Measurements from ENCODE around the gene PITRM1.
A peak's percentile ranks its signal among the peaks of the same experiment; 100 is the strongest.

PITRM1 gene

DNA sequence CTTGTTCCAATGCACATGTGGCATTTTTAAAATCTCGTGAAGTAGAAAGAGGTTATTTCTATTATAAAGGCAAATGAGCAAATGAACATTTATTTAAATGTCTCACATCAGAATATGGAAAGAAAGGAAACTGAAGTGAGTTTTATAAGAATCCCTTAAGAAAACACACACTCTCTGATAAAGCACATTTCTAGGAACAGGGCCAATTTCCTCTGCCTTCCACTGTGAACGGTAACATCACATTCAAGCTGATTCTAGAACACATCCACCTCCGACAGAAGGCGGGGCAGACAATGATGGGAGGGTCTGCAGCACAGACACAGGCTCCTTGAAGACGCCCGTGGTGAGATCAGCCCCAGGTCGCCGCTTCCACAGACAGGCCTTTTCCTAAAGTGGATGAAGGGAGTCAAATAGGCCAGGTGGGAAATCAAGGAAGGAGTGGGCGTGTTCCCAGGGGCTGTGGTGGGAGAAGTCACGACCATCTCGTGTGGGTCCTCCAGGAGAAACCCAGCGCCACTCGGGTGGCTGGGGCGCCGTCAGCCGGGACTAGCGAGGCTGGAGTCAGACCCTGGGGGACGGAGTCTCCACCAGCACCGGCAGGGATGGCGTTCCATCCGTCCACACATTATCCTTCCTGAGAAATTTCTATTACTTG, 31.1 kb downstream of the PITRM1 start:
- H3K9me3 ChIP-seq (replicated peaks in 1 of 11): no peaks in the 10 kb centered on the region
- no peak overlapping the region for H3K27ac ChIP-seq
- H3K4me3 ChIP-seq: no peak overlapping the region
- no peak for TF ChIP-seq Cebpa-rat (IDR thresholded peaks at IDR 0.05)
- no peak overlapping the region for H3K9ac ChIP-seq
- no peak overlapping the region for H3K4me2 ChIP-seq
- no peaks in the 10 kb centered on the region for H3K4me1 ChIP-seq
- peaks cover 99 to 100% (median 100%) of the 10 kb centered on the region in 11 experiments for H3K36me3 ChIP-seq
- no peaks in the 10 kb centered on the region for H3K27me3 ChIP-seq
- peaks cover 0 to 84% (median 50%) of the 10 kb centered on the region in 11 experiments; a peak in 16 of 22 replicates for H4K20me1 ChIP-seq

DNA sequence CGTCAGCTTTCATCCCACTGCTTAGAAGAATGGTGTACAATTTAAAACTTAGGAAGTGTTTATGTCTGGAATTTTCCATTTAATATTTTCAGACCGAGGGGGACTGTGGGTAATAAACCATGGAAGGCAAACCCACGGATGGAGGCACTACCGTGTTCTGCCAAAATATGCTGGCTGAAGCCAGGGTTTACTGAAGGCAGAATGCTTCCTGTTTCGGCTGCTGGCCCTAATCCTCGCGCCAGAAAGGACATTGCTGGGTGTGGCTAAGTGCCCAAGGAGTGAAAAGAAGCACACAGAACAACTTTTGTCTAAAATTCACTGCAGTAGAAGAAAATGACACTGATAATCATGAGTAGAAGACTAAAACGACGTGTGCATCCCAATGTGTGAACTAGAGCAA, 32.3 kb downstream of the PITRM1 start:
- Histone ChIP-seq H3K9ac (no peak overlapping the region), H3K4me1 (peaks cover 0 to 4% (median 0%) of the 10 kb centered on the region in 10 experiments; a peak in 6 of 20 replicates), H3K36me3 (peaks cover 99 to 100% (median 100%) of the 10 kb centered on the region in 11 experiments), H3K4me3 (no peak overlapping the region), H4K20me1 (peaks cover 0 to 95% (median 59%) of the 10 kb centered on the region in 11 experiments; a peak in 16 of 22 replicates), H3K27ac (no peak overlapping the region), H3K27me3 (no peaks in the 10 kb centered on the region), H3K4me2 (no peak overlapping the region), H3K9me3 (replicated peaks in 1 of 11) (no peaks in the 10 kb centered on the region)
- TF ChIP-seq Cebpa-rat (IDR thresholded peaks at IDR 0.05): no peak

DNA sequence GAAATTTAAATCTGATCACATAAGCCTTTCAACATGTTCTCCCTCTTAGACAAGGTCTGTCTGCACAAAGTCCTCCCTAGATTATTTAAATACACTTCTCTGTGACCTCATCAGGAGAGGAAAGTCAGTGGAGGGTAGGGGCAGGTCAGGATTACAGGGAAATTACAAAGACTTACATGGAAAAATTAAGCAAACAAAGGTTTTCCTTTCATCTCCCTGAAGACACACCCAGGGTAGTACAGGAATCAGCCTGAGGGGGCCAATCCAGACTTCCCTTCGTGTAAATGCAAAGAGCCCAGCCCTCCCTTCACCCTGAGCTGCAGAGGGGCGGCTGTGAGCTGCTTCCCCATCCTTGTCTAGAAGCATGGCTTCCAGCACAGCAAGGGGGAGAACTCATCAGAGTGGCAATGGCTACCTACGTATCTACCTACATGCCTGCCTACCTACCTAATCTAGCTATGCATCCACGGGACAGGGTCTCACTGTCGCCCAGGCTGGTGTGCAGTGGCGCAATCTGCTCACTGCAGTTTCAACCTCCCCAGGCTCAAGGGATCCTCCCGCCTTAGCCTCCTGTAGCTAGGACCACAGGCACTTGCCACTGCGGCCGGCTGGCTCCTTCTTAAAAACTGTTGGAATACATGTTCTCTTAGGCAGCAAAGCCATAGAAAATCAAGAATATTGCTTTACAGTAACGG, 33.2 kb downstream of the PITRM1 start:
- Histone ChIP-seq H3K36me3 (peaks cover 99 to 100% (median 100%) of the 10 kb centered on the region in 11 experiments), H4K20me1 (peaks cover 0 to 97% (median 53%) of the 10 kb centered on the region in 11 experiments; a peak in 17 of 22 replicates)

DNA sequence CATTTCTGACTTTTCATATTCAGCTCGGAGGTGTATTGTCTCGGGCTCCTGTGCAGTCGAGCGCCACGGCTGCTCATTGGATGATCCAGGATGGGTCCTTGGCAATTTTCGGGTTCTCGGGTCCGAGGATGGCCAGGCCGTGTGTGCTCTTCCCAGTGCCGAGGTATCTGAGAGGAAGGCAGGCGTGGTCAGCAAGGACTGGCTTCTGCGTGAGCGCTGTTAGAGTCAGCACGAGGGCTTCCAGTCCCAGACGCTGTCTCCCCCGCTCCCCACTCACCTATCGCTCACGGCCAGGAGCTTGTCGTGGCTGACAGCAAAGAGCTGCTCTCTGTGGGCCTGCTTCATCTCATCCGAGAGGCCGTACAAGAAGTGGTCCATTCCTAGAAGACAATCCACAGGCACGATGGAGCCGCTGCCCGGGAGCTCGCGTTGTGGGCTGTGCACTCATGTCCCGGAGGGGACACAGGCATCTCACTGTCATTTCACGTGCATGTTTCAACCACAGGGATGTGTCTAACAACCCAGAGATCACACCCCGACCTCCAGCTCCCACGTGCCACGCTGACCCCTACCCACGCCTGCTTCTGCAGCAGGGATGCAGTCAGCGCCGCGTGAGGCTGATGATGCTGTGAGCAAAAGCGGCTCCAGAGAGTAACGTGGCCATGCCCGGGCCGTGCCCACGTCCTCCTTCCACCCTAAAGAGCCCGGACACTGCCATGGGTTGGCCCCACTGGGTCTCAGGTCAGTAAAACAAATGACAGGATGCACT, 34.4 kb downstream of the PITRM1 start:
- Histone ChIP-seq H3K4me3 (no peak overlapping the region), H3K36me3 (peaks cover 99 to 100% (median 100%) of the 10 kb centered on the region in 11 experiments), H3K27me3 (no peaks in the 10 kb centered on the region), H3K9ac (no peak overlapping the region), H3K4me2 (no peak overlapping the region), H3K9me3 (replicated peaks in 1 of 11) (no peaks in the 10 kb centered on the region), H3K4me1 (peaks cover 0 to 18% (median 0%) of the 10 kb centered on the region in 10 experiments; a peak in 7 of 20 replicates), H3K27ac (no peak overlapping the region), H4K20me1 (peaks cover 0 to 91% (median 53%) of the 10 kb centered on the region in 11 experiments; a peak in 17 of 22 replicates)
- no peak for TF ChIP-seq Cebpa-rat (IDR thresholded peaks at IDR 0.05)

More for the DNA sequence above, 33.2 kb downstream of the PITRM1 start:
- no peak for TF ChIP-seq Cebpa-rat (IDR thresholded peaks at IDR 0.05)
- no peak overlapping the region for H3K27ac ChIP-seq
- H3K27me3 ChIP-seq: no peaks in the 10 kb centered on the region
- no peak overlapping the region for H3K4me2 ChIP-seq
- H3K9me3 ChIP-seq (replicated peaks in 1 of 11): no peaks in the 10 kb centered on the region
- no peak overlapping the region for H3K9ac ChIP-seq
- no peak overlapping the region for H3K4me3 ChIP-seq
- peaks cover 0 to 14% (median 0%) of the 10 kb centered on the region in 10 experiments; a peak in 7 of 20 replicates for H3K4me1 ChIP-seq

DNA sequence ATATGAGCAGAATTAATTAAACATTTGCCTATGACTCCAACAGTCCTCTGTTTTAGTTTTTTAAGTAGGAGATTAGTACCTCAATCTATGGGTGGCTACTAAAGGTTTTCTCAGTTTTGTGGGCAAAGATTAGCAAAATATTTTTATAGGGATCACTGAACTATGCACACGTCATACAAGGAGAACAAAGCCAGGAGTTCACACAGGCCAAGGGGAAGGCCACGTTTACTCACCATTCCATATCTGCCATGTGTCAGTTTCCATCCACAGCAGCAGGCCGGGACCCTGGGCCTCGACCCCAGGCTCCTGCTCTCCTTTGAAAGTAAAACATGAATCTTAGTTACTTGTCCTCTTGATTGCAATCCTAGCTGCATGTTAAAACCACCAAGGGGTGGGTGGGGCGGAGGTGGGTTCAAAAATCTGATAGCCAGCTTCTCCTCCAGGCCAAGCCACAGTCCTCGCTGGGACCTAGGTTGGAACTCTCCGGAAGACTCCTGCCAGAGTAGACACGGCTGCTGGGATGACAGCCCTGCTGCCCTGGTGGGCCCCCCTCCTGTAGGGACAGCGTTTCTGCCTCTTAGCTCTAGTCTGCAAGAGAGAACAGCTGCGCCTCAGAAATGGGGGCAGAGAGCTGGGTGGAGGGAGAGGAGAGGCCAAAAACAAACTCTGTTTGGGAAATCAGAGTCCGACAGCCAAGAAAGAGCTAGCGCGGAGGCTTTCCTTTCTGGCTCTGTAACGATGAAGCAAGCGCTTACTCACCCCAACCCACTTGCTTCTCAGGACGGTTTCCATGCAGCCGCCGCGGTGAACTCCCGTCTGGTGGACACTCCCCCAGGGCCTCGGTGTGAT, 35.6 kb downstream of the PITRM1 start:
- Histone ChIP-seq H3K4me3 (no peak overlapping the region), H3K36me3 (peaks cover 99 to 100% (median 100%) of the 10 kb centered on the region in 11 experiments), H3K27ac (no peak overlapping the region), H4K20me1 (peaks cover 0 to 91% (median 62%) of the 10 kb centered on the region in 11 experiments; a peak in 17 of 22 replicates), H3K4me1 (peaks cover 0 to 18% (median 0%) of the 10 kb centered on the region in 10 experiments; a peak in 7 of 20 replicates), H3K9ac (no peak overlapping the region), H3K4me2 (no peak overlapping the region), H3K9me3 (replicated peaks in 1 of 11) (no peaks in the 10 kb centered on the region), H3K27me3 (no peaks in the 10 kb centered on the region)
- TF ChIP-seq Cebpa-rat (IDR thresholded peaks at IDR 0.05): no peak

DNA sequence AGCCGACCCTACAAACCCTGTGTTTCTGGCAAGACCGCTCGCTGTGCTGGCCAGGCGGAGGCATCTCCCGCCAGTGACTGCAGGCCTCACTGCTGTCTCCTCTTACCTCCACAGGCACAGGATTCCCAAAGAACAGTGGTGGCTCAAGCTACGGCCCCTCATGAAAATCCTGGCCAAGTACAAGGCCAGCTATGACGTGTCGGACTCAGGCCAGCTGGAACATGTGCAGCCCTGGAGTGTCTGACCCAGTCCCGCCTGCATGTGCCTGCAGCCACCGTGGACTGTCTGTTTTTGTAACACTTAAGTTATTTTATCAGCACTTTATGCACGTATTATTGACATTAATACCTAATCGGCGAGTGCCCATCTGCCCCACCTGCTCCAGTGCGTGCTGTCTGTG, 36.2 kb downstream of the PITRM1 start:
- peaks cover 99 to 100% (median 100%) of the 10 kb centered on the region in 11 experiments for H3K36me3 ChIP-seq
- no peak for TF ChIP-seq Cebpa-rat (IDR thresholded peaks at IDR 0.05)
- no peak overlapping the region for H3K4me2 ChIP-seq
- H3K27ac ChIP-seq: no peak overlapping the region
- H3K9ac ChIP-seq: no peak overlapping the region
- H3K4me1 ChIP-seq: peaks cover 0 to 18% (median 0%) of the 10 kb centered on the region in 10 experiments; a peak in 7 of 20 replicates
- H3K27me3 ChIP-seq: no peaks in the 10 kb centered on the region
- no peak overlapping the region for H3K4me3 ChIP-seq
- no peaks in the 10 kb centered on the region for H3K9me3 ChIP-seq (replicated peaks in 1 of 11)
- peaks cover 0 to 91% (median 57%) of the 10 kb centered on the region in 11 experiments; a peak in 17 of 22 replicates for H4K20me1 ChIP-seq

DNA sequence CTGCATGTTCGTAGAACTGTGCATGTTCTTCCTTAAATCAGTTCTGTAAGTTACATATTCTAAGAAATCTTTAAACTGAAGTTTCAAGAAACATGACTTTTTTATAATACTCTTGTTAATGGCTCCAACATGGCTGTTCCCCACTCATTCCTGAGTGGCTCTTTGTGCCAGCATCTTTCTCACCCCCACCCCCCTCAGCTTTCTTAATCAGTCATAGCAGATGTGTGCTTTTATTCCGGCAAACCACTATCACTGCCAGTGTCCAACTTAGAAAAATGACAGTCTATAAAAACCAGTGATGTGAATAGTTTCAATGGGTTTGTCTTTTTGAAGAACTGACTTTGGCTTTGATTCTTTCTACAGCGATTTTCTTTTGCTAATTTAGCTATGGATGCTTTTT, 37.6 kb downstream of the PITRM1 start:
- no peak overlapping the region for H3K27ac ChIP-seq
- TF ChIP-seq Cebpa-rat (IDR thresholded peaks at IDR 0.05): no peak
- H3K4me3 ChIP-seq: no peak overlapping the region
- H3K9ac ChIP-seq: no peak overlapping the region; a peak in 1 of 22 replicates
- H3K36me3 ChIP-seq: peaks cover 98 to 100% (median 100%) of the 10 kb centered on the region in 11 experiments
- H3K9me3 ChIP-seq (replicated peaks in 1 of 11): no peaks in the 10 kb centered on the region
- peaks cover 0 to 90% (median 51%) of the 10 kb centered on the region in 11 experiments; a peak in 18 of 22 replicates for H4K20me1 ChIP-seq
- no peaks in the 10 kb centered on the region for H3K27me3 ChIP-seq
- H3K4me1 ChIP-seq: peaks cover 0 to 18% (median 0%) of the 10 kb centered on the region in 10 experiments; a peak in 7 of 20 replicates
- H3K4me2 ChIP-seq: peak overlapping the region in 3 of 11 experiments; percentile 6 to 16 (median 12); a peak in 4 of 22 replicates

DNA sequence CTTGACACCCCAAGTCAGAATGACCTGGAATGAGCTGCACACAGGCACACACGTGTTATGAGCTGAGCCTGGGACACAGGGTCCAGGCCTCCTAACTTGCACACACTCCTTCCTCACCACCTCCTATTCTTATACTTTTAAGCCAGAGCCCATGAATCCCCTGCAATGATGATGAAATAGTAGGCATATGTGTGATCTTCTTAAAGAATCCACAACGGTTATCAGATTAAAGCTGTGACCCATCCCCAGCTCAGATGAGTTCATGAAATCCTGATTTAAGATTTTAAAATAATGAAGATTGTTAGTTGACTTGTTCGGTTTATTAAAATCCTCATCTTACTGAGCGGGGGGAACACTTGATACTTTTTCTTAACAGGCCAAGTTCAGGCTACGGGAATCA, 38.6 kb downstream of the PITRM1 start:
- no peaks in the 10 kb centered on the region for H3K9me3 ChIP-seq (replicated peaks in 1 of 11)
- no peak overlapping the region for H3K9ac ChIP-seq
- no peak for TF ChIP-seq Cebpa-rat (IDR thresholded peaks at IDR 0.05)
- H3K4me2 ChIP-seq: no peak overlapping the region
- no peak overlapping the region for H3K27ac ChIP-seq
- H4K20me1 ChIP-seq: peaks cover 0 to 90% (median 50%) of the 10 kb centered on the region in 11 experiments; a peak in 18 of 22 replicates
- H3K4me1 ChIP-seq: peaks cover 0 to 18% (median 0%) of the 10 kb centered on the region in 10 experiments; a peak in 7 of 20 replicates
- no peak overlapping the region for H3K4me3 ChIP-seq
- peaks cover 98 to 100% (median 100%) of the 10 kb centered on the region in 11 experiments for H3K36me3 ChIP-seq
- H3K27me3 ChIP-seq: no peaks in the 10 kb centered on the region
